Testis (tissue), 2 donors: Measurements from ENCODE around the gene GARIN5B.

Experiments
- POLR2A ChIP-seq: fragments of 450-650 bp; IDR thresholded peaks from one replicate; pipeline ENCODE4 v1.6.1; 2017; ENCODE audit warnings: antibody characterized with exemption, mild to moderate bottlenecking, moderate library complexity
- TF ChIP-seq, protein P1 (sequence below), 3 experiments: fragments of 450-650 bp in 2 of 3; fragments of 200-600 bp in 1 of 3; sonication (generic) in 1 of 3; IDR thresholded peaks; one replicate each; pipeline ENCODE4 v1.5.1; 2016 to 2019; ENCODE audit warnings: antibody characterized with exemption in 3 of 3, mild to moderate bottlenecking in 2 of 3, moderate library complexity in 1 of 3

DNA sequence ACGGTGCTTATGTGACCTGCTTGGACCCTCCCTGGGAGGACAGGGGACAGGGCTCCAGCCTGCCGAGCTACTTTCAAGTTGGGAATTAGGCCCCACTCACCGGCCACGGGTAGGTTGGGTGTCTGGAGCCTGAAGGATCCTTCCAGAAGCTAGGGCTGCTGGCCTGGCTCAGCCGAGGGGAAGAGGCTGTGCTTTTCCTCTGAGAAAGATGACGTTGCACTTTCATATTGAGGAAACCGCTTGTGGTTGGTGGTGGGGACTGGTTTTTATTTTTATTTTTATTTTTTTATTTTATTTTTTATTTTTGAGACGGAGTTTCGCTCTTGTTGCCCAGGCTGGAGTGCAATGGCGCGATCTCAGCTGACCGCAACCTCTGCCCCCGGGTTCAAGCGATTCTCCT lies 37.9 kb downstream of the GARIN5B start, which contains the start of gene TMEM150B:
- TF ChIP-seq, protein P1, sequence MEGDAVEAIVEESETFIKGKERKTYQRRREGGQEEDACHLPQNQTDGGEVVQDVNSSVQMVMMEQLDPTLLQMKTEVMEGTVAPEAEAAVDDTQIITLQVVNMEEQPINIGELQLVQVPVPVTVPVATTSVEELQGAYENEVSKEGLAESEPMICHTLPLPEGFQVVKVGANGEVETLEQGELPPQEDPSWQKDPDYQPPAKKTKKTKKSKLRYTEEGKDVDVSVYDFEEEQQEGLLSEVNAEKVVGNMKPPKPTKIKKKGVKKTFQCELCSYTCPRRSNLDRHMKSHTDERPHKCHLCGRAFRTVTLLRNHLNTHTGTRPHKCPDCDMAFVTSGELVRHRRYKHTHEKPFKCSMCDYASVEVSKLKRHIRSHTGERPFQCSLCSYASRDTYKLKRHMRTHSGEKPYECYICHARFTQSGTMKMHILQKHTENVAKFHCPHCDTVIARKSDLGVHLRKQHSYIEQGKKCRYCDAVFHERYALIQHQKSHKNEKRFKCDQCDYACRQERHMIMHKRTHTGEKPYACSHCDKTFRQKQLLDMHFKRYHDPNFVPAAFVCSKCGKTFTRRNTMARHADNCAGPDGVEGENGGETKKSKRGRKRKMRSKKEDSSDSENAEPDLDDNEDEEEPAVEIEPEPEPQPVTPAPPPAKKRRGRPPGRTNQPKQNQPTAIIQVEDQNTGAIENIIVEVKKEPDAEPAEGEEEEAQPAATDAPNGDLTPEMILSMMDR (IDR thresholded peaks at IDR 0.05): no peak
- TF ChIP-seq POLR2A: no peak
